Activated naive CD8-positive, alpha-beta T cell treated with anti-CD3 and anti-CD28 coated beads for 36 hours (primary cell): ENCODE measurements around the gene IP6K3. TPM values are rescaled to one million over a fixed set of nuclear protein-coding genes. Genes with fewer than 3 reads are reported as not detected.

Experiments used
- DNase-seq: peaks from one replicate; pipeline ENCODE4 v3.0.0; 2021
- H3K27ac Mint-ChIP-seq: one replicate; pipeline ENCODE4 v1.8.0; 2022; ENCODE audit warnings: mild to moderate bottlenecking, moderate library complexity, mixed read lengths
- H3K27me3 Mint-ChIP-seq: one replicate; pipeline ENCODE4 v1.8.0; 2022; ENCODE audit warnings: mild to moderate bottlenecking, mixed read lengths
- H3K36me3 Mint-ChIP-seq: one replicate; pipeline ENCODE4 v1.8.0; 2021; ENCODE audit warnings: mild to moderate bottlenecking, mixed read lengths
- H3K4me1 Mint-ChIP-seq: one replicate; pipeline ENCODE4 v1.8.0; 2021; ENCODE audit warnings: mixed read lengths
- H3K4me3 Mint-ChIP-seq: one replicate; pipeline ENCODE4 v1.8.0; 2022; ENCODE audit warnings: mild to moderate bottlenecking, moderate library complexity, mixed read lengths
- H3K9me3 Mint-ChIP-seq: one replicate; pipeline ENCODE4 v1.8.0; 2022; ENCODE audit warnings: mixed read lengths
- total RNA-seq, 2 experiments: library from RNA; stranded (reverse); gene quantifications; one replicate each; pipeline ENCODE4 v1.2.3, GENCODE V29; 2021

Gene IP6K3
- total RNA-seq, 2 experiments from 2014 or later: not detected

DNA sequence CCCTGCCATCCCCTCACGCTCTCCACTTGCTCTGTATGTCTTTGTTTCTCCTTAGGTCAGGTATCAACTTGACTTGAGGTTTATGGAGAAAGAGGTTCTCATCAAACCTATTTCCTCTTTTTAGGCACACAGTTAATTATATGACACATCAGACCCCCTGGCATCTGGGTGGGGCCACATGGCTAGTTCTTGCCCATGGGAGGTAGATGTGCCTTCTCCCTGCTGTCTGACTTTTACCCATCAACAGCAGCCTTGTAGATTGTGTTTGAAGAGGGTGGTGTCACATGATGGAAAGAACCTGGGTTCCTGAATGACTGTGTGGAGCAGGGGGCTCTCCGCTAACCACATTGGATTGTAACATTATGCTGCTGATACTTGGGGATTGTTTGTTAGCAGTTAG is 28.0 kb downstream of the IP6K3 start:
- Mint-ChIP-seq H3K27me3 (peaks cover 6% of the 10 kb centered on the region), H3K27ac (no peak overlapping the region), H3K9me3 (no peaks in the 10 kb centered on the region), H3K4me3 (no peak overlapping the region), H3K4me1 (peaks cover 3% of the 10 kb centered on the region), H3K36me3 (no peaks in the 10 kb centered on the region)
- DNase-seq: no peak

DNA sequence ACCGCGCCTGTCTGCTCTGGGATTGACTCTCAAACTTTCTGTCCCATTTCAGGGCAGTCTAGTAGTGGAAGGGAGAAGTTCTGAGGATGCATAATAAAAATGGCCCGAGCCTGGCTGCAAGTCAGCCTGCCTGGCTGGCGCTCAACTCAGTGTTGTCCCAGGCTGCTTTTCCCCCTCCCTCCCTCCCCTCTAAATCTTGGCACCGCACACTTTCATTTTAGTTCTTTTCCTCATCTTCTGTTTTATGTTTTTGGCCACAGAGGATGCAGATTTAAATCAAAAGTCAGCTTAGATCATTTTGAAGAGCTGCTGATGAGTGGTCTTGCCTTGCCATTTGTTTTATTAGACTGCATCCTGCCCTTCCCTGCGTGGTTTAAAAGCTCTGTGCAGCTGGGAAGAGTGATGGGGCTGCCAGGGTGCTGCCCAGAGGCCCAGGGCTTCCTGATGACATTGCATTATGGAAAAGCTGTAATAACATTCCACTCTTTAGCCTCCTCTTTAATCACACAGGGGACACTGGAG is 28.7 kb downstream of the IP6K3 start:
- H3K36me3 Mint-ChIP-seq: no peaks in the 10 kb centered on the region
- H3K9me3 Mint-ChIP-seq: no peaks in the 10 kb centered on the region

DNA sequence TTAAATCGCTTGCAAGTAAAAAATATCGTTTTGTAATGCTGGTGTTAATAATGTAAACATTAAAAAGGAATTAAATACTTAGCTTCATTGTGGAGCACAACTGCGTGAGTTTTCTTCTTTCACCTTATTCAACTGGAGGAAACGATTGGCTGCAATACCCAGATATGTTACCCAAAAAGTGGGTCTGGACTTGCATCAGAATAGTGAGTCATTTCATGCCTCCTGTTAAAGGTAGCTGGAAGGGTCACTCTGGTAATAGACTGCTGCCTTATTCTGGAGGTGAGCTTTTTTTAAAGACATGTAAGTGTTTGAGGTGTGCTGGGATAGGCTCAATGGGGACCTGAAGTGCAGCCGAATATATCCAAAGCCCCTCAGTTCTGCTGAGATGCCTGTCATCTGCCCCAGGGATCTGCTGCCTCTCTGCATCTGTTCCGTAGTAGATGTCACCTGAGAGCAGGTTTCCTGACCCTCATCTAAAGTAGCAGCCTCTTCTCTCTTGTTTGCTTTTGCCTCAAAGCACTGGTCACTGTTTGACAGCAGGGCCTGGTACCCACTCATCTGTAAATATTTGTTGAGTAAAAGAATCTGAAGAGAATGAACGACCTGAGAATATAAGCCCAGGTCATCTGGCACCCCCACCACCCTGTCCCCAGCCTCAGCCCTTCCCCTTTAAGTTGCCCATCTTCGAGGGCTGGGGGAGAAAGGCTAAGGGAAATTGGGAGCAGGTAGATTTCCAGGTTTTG is 29.6 kb downstream of the IP6K3 start:
- peaks cover 6% of the 10 kb centered on the region for H3K27me3 Mint-ChIP-seq
- H3K4me1 Mint-ChIP-seq: peaks cover under 1% of the 10 kb centered on the region
- no peak overlapping the region for H3K4me3 Mint-ChIP-seq
- H3K36me3 Mint-ChIP-seq: no peaks in the 10 kb centered on the region
- no peak for DNase-seq
- no peak overlapping the region for H3K27ac Mint-ChIP-seq
- no peaks in the 10 kb centered on the region for H3K9me3 Mint-ChIP-seq

More for the DNA sequence above, 28.7 kb downstream of the IP6K3 start:
- no peak for DNase-seq
- Mint-ChIP-seq H3K4me3 (no peak overlapping the region), H3K27ac (no peak overlapping the region), H3K4me1 (no peaks in the 10 kb centered on the region), H3K27me3 (peaks cover 6% of the 10 kb centered on the region)

- no peak for DNase-seq
- no peak overlapping the region for H3K27ac Mint-ChIP-seq
- no peak overlapping the region for H3K4me3 Mint-ChIP-seq
- H3K36me3 Mint-ChIP-seq: peaks cover 1% of the 10 kb centered on the region
- peaks cover 4% of the 10 kb centered on the region for H3K4me1 Mint-ChIP-seq
- H3K27me3 Mint-ChIP-seq: peaks cover 6% of the 10 kb centered on the region
- H3K9me3 Mint-ChIP-seq: no peaks in the 10 kb centered on the region
Measured at GRCh38 chr6:33716379-33716778, 30.3 kb downstream of the IP6K3 start.

- Mint-ChIP-seq H3K4me3 (no peak overlapping the region), H3K27me3 (no peaks in the 10 kb centered on the region)
- no peak for DNase-seq
Measured at GRCh38 chr6:33714385-33715040, 32.2 kb downstream of the IP6K3 start.

DNA sequence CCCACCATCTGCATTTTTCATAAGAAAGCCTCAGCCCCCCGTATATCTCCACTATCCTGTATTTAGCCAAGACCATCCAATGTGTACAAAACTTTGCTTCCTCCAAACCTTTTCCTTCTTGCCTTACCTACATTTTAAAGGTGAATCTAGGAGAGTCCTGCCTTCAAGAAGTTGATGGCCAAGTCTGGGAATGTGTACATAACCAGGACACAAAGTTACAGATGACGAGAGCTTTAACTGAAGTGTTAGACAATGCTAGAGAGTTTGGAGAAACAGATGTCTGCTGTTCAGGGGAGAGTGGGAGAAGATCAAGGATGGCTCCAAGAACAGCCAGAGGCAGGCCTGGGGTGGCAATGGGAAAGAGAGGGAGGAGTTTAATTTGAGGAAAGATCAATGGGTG is 32.9 kb downstream of the IP6K3 start:
- Mint-ChIP-seq H3K27ac (no peak overlapping the region), H3K36me3 (peaks cover 24% of the 10 kb centered on the region), H3K4me3 (no peak overlapping the region), H3K4me1 (peaks cover 24% of the 10 kb centered on the region), H3K9me3 (no peaks in the 10 kb centered on the region), H3K27me3 (no peaks in the 10 kb centered on the region)
- DNase-seq: no peak

More at GRCh38 chr6:33714385-33715040, 32.2 kb downstream of the IP6K3 start:
- peaks cover 18% of the 10 kb centered on the region for H3K4me1 Mint-ChIP-seq
- H3K9me3 Mint-ChIP-seq: no peaks in the 10 kb centered on the region
- peaks cover 18% of the 10 kb centered on the region for H3K36me3 Mint-ChIP-seq
- H3K27ac Mint-ChIP-seq: no peak overlapping the region

- Mint-ChIP-seq H3K27ac (no peak overlapping the region), H3K27me3 (no peaks in the 10 kb centered on the region), H3K36me3 (peaks cover 29% of the 10 kb centered on the region), H3K4me3 (no peak overlapping the region), H3K9me3 (no peaks in the 10 kb centered on the region), H3K4me1 (peaks cover 28% of the 10 kb centered on the region)
- DNase-seq: no peak
Measured at GRCh38 chr6:33712914-33713313, 33.8 kb downstream of the IP6K3 start.

- peaks cover 31% of the 10 kb centered on the region for H3K4me1 Mint-ChIP-seq
Measured at GRCh38 chr6:33711140-33712129, 35.3 kb downstream of the IP6K3 start, which contains the start of gene UQCC2. Gene UQCC2, minus strand, starts transcription at chr6:33711700. Its CDS starts 14 bp downstream, at chr6:33711686.

DNA sequence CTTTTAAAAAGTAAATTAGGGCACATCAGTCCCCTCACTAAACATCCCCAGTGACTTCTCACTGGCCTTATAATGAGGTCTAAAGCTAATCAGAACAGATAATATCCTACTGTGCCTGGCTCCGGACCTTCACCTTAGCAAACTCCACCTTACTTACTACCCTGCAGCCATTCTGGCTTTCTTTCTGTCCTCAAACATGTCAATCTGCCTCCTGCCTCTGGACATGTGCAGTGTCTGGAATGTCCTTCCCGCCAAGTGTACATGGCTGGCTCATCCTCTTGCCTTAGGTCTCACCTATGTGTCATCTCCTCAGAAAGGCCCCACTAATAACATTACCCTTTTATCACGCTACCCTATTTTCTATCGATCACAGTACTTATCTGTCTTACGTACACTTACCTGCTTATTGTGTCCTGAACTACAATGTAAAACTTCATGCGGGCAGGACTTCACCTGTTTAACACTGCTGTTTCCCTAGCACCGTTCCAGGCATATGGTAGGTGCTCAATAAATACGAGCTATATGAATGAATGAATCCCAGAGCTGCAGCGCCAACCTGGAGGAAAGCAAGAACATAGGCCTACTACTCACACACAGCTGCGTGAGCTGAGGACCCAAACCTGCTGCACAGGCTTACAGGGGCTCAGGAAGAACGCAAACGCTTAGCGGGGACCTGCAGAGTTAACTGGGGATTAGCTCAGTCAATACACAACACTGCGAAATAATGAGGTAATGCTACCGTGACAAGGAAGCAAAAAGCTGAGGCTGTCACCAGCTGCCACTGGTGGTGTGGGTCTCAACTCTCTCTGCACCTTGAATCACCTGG is 36.2 kb downstream of the IP6K3 start:
- peaks cover 35% of the 10 kb centered on the region for H3K4me1 Mint-ChIP-seq
- H3K36me3 Mint-ChIP-seq: peaks cover 35% of the 10 kb centered on the region
- no peak for DNase-seq
- H3K27ac Mint-ChIP-seq: peak overlapping the region; percentile 99
- peak overlapping the region; percentile 95 for H3K4me3 Mint-ChIP-seq
- no peaks in the 10 kb centered on the region for H3K27me3 Mint-ChIP-seq
- no peaks in the 10 kb centered on the region for H3K9me3 Mint-ChIP-seq

More at GRCh38 chr6:33711140-33712129, 35.3 kb downstream of the IP6K3 start, which contains the start of gene UQCC2:
- peak within 1 kb of the TSS; percentile 99 for H3K27ac Mint-ChIP-seq
- H3K4me3 Mint-ChIP-seq: peak within 1 kb of the TSS; percentile 95
- no peaks in the 10 kb centered on the region for H3K27me3 Mint-ChIP-seq
- peak; percentile 97 for DNase-seq
- H3K36me3 Mint-ChIP-seq: peaks cover 32% of the 10 kb centered on the region
- no peaks in the 10 kb centered on the region for H3K9me3 Mint-ChIP-seq

DNA sequence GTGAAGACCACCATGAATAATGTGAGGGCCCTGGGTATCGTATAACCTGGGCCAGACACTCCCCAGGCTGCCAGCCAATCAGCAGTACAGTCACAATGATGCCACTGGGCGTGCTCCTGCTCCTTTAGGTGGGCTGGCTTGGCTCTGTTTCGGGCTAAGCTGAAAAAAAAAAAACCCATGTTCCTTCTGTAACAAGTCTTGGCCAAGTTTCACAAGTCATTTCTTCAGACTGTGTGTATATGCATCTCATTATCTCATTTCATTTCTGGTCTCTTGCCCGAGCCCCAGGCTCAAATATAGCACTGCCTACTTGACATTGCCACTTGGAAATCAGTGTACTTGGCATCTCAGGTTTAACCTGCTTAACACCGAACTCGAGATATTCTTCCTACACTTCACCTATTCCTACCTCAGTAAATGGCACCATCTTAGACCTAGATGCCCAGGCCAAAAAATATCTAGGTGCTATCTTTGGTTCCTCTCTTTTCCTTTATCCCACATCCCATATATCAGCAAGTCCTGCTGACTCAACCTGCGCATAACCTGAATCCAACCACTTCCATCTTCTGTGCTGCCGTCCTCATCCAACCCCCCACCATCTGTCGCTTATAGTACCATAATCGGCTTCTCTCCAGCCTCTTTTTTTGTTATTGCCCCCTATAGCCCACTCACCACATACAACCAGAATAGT is 37.0 kb downstream of the IP6K3 start:
- no peaks in the 10 kb centered on the region for H3K27me3 Mint-ChIP-seq
- peak overlapping the region; percentile 28 for H3K27ac Mint-ChIP-seq
- peak overlapping the region; percentile 95 for H3K4me3 Mint-ChIP-seq
- DNase-seq: no peak
- H3K9me3 Mint-ChIP-seq: no peaks in the 10 kb centered on the region
- peaks cover 35% of the 10 kb centered on the region for H3K4me1 Mint-ChIP-seq
- peaks cover 35% of the 10 kb centered on the region for H3K36me3 Mint-ChIP-seq

DNA sequence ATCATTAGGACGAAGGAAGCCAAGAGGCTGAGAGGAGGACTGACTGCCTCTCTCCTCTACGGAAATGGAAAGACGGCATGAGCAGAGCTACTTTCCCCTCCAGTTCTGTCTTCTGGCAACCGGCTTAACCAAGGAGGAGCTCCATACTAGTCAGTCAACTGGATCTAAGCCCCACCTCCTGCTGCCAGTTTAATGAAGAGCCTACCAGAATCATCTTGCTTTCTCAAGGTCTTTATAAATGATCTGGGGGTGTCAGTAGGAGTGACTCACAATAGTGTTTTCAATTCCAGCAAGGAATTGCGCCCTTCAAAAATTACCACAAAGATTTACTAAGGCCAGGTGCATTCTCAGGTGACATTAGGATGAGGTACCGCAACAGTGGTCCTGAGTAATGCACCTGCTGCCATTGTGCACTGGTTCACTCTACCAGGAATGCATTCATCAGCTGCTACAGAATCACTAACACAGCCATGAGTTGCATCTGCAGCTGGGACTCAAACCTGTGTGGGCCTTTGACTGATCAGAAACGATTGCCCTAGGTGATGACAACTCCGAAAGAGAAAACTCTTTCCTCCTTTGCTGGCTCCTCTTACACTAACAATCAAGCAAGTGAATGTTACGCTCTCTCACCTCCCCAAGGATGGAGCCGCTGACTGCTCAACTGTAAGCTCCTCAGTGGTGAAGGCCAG is 38.0 kb downstream of the IP6K3 start:
- Mint-ChIP-seq H3K9me3 (no peaks in the 10 kb centered on the region), H3K4me3 (peak overlapping the region; percentile 26), H3K36me3 (peaks cover 38% of the 10 kb centered on the region), H3K27me3 (no peaks in the 10 kb centered on the region), H3K4me1 (peaks cover 35% of the 10 kb centered on the region), H3K27ac (no peak overlapping the region)
- no peak for DNase-seq

- Mint-ChIP-seq H3K36me3 (peaks cover 38% of the 10 kb centered on the region), H3K4me3 (no peak overlapping the region), H3K9me3 (no peaks in the 10 kb centered on the region), H3K27me3 (no peaks in the 10 kb centered on the region), H3K27ac (no peak overlapping the region), H3K4me1 (peaks cover 35% of the 10 kb centered on the region)
- DNase-seq: no peak
Measured at GRCh38 chr6:33707771-33708170, 38.9 kb downstream of the IP6K3 start.
